ENCODE results near the gene ZNF296. TPM values are rescaled to one million over a fixed set of nuclear protein-coding genes. Genes with fewer than 3 reads are reported as not detected.

Gene ZNF296
- total and polyA plus RNA-seq, 2 donors (not counting 3 experiments of a cell fraction or from before 2014, with no cell fraction given) = 0.35 to 1.8 TPM

- intact Hi-C loops (cut with micrococcal nuclease) = no loop called here
- Histone ChIP-seq H3K4me1 (ENCODE audit: control insufficient read depth, extremely low read depth, insufficient read depth, low read length) (no peaks in the 10 kb centered on the region), H3K9me1 (replicated peaks; ENCODE audit: control insufficient read depth, extremely low read depth, insufficient read depth, low read length) (no peaks in the 10 kb centered on the region), H2AFZ (ENCODE audit: low read depth, low read length) (no peak overlapping the region), H3K4me3 (replicated peaks in 1 of 3; ENCODE audit: insufficient read depth in 1 of 3, low read depth in 1 of 3, low read length in 3 of 3) (no peak overlapping the region), H3K27ac (ENCODE audit: insufficient read depth, low read depth, low read length) (no peak overlapping the region), H3K4me2 (ENCODE audit: insufficient read depth, low read length) (no peak overlapping the region), H3K79me2 (ENCODE audit: control insufficient read depth, insufficient read depth, low read length) (peaks cover 64% of the 10 kb centered on the region), H3K27me3 (ENCODE audit: control insufficient read depth in 2 of 2, insufficient read depth in 2 of 2, low read length in 2 of 2) (no peaks in the 10 kb centered on the region), H3K9ac (replicated peaks; ENCODE audit: extremely low read depth, insufficient read depth, low read length) (no peak overlapping the region), H3K36me3 (ENCODE audit: control insufficient read depth in 2 of 2, extremely low read depth in 1 of 2, insufficient read depth in 2 of 2, low read length in 2 of 2) (no peaks in the 10 kb centered on the region), H3K9me3 (replicated peaks; ENCODE audit: control insufficient read depth, insufficient read depth, low read length) (no peaks in the 10 kb centered on the region), H4K20me1 (replicated peaks; ENCODE audit: control insufficient read depth, extremely low read depth, insufficient read depth, low read length) (no peaks in the 10 kb centered on the region)
- no TSS peak for BruUV-seq (replicated peaks)
- dilution Hi-C loops (cut with MboI; ENCODE audit: extremely low pct_ligation_motif_present, low sequenced_read_pairs) = no loop called here
- ChIA-PET POLR2A (no interaction called here), CTCF (interaction anchor here (0.6 to 1.4 kb wide), 5 partner anchors 10 to 133 kb away, joined by 3 to 5 read pairs (median 3); no protein-coding TSS in a partner anchor)
- no peak for TF ChIP-seq GATA2 (IDR thresholded peaks at IDR 0.05; ENCODE audit: insufficient read depth, insufficient read length, low read depth, low read length)
- no peak for TF ChIP-seq MAX (IDR thresholded peaks at IDR 0.05; ENCODE audit: insufficient read depth, insufficient read length)
- no peak for TF ChIP-seq FOS (IDR thresholded peaks at IDR 0.05; ENCODE audit: borderline replicate concordance, insufficient read depth, low read length)
- TF ChIP-seq CTCF (IDR thresholded peaks at IDR 0.05; ENCODE audit: extremely low read depth in 1 of 2, insufficient read depth in 1 of 2, low read depth in 1 of 2, low read length in 2 of 2) = no peak
- TF ChIP-seq MYC (IDR thresholded peaks at IDR 0.05; ENCODE audit: low read depth, low read length) = no peak
- no peak for TF ChIP-seq JUN (IDR thresholded peaks at IDR 0.05; ENCODE audit: borderline replicate concordance, insufficient read depth, insufficient read length, low read depth)
- TF ChIP-seq POLR2AphosphoS5 (IDR thresholded peaks at IDR 0.05; ENCODE audit: insufficient read depth, low read depth, low read length) = no peak
- no peak for TF ChIP-seq EZH2 (IDR thresholded peaks at IDR 0.05; ENCODE audit: borderline replicate concordance, low read depth, low read length, severe bottlenecking)
- TF ChIP-seq POLR2A (IDR thresholded peaks at IDR 0.05; ENCODE audit: low read depth, low read length) = no peak
- FAIRE-seq (no peak), DNase-seq (ENCODE audit: low read depth, low spot score) (no peak)
These were observed 37.4 kb upstream of the ZNF296 start for GRCh38 chr19:45113628-45114027.
